ENCODE measurements around the gene COPS9.

GRCh38 chr2:240127191-240127750 lies 8.8 kb downstream of the COPS9 start:
- TF ChIP-seq CTCF (conservative IDR thresholded peaks at IDR 0.05; ENCODE audit: low read depth in 2 of 2) (no peak), EZH2 (IDR thresholded peaks at IDR 0.05; ENCODE audit: low read depth, unreplicated experiment) (no peak), CREB1 (CRISPR knock-in tag; IDR thresholded peaks at IDR 0.05; ENCODE audit: low read depth) (no peak), EZH2phosphoT487 (IDR thresholded peaks at IDR 0.05; ENCODE audit: unreplicated experiment) (no peak), POLR2AphosphoS5 (IDR thresholded peaks at IDR 0.05; ENCODE audit: low read depth) (no peak), REST (IDR thresholded peaks at IDR 0.05; ENCODE audit: unreplicated experiment) (no peak), STAT1 (IDR thresholded peaks at IDR 0.05; ENCODE audit: unreplicated experiment) (no peak), NANOG (IDR thresholded peaks at IDR 0.05; ENCODE audit: borderline replicate concordance) (no peak), ZNF331 (CRISPR knock-in tag; IDR thresholded peaks at IDR 0.05; ENCODE audit: low read depth) (no peak)

All from GM23338 (cell line).